GM18858 (cell line): Measurements from ENCODE around the gene CKB.

Source experiments
- ATAC-seq: cut with Tn5 transposase; IDR thresholded peaks from one replicate; pipeline ENCODE4 v1.9.1; 2021; ENCODE audit not compliant: unreplicated experiment

The CKB gene

DNA sequence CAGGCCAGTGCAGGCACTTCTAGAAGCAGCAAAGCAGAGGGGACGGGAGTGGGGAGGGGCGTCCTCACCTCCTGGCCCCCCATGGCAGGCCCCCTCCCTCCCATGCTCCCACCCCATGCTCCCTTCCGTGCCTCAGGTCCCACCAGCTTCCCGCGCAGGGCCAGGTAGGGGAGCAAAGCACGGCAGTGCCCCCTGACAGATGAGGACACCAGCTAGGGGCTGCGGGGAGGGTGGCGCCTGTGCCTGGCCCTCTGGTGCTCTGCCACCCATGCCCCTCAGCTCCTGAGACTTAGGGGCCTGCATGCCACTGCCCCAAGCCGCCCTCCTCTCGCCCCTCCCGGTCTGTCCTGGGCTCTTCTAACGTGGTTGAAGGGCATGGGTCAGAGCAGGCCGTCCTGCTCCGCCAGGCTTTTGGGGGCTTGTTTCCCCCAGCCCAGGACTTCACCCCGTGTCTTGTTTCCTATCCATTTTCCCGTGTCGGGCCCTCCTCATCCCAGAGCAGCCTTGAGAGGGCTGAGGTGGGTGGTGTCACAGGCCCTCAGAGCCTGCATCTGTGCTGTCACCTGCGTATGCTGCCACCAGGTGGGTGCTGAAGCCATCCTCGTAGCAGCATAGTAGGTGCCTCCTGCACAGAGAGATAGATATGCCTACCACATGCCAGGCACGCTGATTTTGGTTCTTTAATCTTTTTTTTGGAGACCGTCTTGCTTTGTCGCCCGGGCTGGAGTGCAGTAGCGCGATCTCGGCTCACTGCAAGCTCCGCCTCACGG is 16.6 kb upstream of the CKB start:
- no peak for ATAC-seq

DNA sequence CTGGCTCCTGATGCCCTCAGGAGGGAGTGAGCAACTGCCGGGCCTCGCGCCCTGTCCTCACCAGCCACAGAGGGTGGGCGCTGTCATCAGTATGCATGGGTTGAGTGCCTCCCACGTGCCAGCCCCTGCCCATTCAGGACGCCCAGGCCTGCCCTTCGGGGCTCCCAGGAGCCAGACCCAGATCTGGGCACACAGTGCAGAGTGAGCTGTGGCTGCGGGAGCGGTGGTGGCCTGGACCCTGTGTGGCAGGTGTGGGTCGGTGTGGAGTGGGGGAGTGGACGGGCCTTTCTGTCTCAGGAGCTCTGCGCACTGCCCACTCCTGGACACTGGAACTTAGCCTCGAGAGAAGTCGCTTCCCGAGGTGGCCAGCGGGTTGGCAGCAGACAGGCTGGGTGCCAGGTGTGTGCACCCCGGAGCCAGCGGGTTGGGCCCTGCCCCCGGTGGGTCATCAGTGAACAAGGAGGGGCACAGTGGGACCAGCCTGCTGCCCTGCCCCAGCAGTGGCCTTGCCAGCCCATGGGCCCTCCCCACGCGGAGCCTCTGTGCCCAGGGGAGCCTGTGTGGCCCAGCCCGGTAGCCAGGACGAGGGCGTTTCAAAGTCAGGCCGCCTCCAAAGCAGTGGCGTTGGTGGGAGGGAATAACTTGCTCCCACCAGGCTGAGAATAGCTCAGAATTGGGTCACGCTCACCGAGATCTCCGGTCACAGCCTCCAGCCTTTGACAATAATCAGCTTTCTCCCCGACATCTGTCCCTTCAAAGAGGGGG is 15.8 kb upstream of the CKB start:
- no peak for ATAC-seq

- no peak for ATAC-seq
Observed at GRCh38 chr14:103537175-103537990, 14.8 kb upstream of the CKB start.

DNA sequence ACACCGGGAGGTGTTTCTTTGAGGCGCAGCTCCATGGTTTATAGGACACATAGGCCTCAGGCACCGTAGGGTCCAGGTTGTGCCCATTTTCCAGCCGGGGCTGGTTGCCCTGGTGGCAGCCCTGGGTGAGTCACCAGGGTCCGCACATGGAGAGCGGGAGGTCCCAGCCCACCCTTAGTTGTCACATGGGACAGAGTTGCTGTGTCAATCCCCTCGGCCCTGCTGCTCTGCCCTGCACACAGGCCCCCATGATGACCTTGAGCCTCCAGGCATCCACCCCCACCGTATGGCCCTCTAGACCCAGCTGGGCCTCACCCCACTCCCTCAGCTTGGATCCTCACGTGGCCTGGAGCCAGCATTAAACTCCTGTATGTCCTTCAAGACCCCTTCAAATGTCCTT is 14.1 kb upstream of the CKB start:
- ATAC-seq, result no peak

DNA sequence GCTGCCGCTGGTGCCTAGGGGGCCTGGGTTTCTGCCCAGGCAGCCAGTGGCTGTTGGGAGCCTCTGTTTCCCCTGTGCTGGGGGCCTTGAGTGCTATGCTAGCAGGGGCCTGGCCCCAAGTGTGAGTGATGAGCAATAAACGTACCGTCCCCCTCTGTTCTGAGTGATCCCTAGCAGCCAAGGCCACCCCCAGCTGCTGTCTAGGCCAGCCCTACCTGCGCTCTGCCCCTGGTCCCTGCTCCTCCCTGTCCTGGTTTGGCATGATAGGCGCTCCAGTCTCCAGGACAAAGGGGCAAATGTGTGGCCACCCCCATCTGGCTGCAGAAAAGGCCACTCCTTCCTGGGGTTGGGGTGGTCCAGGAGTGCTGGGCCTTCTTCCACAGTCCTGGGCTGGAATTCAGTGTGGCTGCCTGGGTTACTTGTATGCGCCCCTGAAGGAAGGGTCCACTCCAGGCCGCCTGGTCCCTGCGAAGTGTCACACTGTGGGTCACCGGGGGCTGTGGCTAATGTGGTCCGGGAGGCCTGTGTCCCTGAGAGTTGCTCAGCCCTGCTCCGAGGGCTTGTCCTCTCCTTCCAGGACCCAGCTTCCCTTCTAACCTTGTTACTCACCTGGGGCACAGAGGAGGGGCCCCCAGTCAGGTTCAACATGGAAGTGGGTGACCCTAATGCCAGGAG is 13.4 kb upstream of the CKB start:
- ATAC-seq, result no peak

DNA sequence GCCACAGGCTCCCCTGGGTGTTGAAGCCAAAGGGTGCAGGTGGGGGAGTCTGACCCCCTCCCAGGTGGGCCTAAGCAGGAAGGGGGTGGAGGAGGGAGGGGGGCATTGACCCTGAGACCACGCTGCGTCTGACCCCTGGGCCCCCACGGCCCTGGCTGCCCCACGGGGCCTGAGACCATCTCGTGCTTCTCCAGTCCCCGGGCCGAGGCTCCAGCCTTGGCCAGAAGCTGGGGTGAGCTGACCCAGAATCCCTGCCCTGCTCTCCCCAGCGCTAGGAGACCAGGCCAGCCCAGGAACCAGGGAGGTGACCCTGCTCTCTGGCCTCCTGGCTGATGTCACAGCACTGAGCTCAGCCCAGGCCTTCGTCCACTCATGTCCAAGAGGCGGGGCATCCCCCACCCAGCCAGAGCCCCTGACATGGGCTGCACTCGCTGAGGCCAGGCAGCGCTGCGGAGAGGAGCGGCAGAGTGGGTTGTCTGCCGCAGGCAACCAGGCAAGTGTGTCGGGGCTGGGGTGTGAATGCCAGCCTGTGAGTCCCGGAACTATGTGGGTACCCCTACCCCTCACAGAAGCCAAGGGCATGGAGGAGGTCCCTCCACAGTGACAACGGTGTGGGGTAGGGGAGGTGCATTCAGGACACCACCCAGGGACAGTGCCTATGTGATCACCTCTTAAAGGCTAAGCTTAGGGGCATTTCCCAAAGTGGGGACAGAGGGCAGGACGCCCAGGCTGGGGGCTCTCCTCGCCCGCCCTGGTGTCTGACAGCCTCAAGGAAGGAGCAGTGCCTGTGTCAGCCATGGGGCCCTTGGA is 12.7 kb upstream of the CKB start:
- no peak for ATAC-seq

DNA sequence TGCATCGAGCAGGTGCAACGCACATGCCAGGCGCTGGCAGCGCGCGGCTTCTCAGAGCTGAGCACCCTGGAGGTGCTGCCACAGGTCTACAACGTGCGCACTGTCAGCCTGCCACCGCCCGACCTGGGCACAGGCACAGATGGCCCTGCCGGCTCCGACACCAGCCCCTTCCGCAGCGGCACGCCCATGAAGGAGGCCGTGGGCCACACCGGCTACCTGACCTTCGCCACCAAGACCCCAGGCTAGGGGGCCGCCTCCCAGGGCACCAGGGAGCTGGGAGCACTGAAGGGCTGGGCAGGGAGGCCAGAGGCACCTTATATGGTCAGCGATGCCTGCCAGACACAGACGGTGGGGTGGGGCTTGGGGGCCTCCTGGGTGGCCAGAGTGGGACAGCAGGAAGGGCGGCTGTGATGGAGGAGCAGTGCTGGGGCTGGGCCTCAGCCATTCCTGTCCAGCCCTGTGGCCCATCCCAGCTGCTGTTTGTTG is 12.0 kb upstream of the CKB start:
- no peak for ATAC-seq

DNA sequence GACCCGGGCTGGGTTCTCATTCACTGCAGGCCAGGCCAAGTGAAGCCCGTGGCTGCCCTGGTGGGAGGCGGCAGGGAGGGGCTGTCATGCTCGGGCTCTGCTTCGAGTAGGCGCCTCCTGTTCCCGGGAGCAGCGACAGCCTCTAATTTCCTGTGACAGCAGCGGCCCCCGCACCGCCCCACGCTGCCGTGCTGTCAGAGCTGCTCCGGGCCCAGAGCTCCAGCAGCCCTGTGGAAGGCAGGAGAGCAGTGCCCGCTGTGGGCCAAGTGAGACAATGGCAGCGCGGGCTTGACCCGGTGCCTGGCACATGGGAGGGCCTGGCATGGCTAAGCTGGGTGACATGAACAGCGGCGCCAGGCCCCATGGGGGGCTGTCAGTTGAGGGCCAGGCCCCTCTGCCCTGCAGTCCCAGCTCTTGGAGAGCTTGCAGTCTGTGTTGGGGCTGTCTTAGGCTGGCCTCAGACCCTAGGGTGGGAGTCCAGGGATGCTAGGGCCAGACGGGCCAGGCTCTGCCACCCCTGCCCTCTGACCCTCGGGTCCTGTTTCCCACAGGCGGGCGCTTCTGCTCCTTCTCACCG is 11.5 kb upstream of the CKB start:
- no peak for ATAC-seq

GRCh38 chr14:103533137-103533998 is 10.7 kb upstream of the CKB start:
- ATAC-seq, result no peak

DNA sequence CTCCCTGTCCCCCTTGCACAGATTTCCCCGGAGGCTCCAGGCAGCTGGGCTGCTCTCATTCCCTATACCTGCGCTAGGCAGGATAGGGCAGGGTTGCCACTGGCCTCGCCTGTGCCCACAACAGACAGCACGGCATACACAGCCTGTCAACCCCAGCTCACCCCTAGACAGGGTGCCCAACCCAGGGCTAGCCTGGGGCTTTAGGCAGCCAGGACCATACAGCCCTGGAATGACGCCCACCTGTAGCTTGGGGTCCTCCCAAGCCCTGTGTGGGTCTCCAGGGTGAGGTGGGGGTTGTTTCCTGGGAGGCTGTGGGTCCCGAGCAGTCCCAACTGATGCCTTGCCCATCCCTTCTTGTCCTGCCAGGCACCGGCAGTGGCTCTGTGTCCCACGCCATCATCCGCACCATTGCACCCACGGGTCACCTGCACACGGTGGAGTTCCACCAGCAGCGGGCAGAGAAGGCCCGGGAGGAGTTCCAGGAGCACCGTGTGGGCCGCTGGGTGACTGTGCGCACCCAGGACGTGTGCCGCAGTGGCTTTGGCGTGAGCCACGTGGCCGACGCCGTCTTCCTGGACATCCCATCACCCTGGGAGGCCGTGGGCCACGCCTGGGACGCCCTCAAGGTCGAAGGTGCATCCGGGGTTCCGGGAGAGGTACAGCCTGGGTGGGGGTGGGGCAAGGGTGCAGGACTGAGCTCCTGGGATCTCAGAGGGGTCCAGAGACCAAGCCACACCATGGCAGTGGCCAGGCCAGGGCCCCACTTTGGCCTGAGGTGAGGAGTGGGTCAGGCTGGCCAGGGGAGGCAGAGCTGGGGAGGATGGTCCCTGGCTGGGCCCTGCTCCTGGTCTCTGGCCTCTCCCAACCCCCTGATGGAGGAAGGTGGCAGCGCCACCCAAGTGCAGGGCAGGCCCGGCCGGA is 9.8 kb upstream of the CKB start:
- no peak for ATAC-seq

- ATAC-seq, result no peak
Observed at GRCh38 chr14:103531421-103532215, 9.0 kb upstream of the CKB start.

DNA sequence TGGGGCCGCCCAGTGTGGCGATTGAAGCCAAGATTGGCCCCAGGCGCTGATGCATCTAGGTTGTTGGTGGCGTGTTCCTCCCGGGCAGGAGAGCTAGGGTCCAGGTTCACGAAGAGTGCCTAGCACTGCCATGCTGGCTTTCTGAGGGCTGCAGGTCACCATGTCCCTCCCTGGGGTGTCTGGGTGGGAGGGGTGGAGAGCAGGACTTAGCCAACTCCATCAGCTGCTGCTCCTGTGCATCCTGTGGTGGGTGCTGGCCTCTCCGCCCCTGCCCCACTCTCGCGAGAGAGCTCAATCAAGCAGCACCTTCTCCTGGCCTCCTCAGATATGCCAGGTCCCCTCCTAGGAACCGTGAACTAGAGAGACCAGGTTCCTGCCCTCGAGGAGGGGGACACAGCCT is 8.2 kb upstream of the CKB start:
- no peak for ATAC-seq

DNA sequence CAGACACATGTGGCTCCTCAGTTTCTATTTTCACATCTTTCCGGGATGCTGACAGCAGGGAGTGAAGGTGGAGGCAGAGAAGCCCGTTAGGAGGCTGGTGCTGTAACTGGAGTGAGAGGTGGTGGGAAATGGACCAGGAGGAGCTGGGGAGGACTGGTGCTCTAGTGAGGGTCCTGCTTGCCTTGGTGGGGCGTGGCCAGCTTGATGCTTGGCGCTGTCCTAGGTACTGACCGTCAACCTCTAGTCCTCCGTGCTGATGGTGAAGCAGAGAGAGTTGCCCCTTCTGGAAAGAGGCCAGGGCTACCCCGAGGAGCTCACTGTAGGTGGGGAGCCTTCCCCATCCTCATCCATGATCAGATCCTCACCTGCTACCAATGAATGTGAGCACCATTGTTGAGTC is 7.8 kb upstream of the CKB start:
- no peak for ATAC-seq

- ATAC-seq, result no peak
Observed at GRCh38 chr14:103529383-103530365, 7.0 kb upstream of the CKB start.

- ATAC-seq, result no peak
Observed at GRCh38 chr14:103528587-103529382, 6.2 kb upstream of the CKB start, which contains the start of gene TRMT61A. TSS of gene TRMT61A (plus strand) at chr14:103529196. CDS start at chr14:103529979, 783 bp downstream.
